GM13976 (cell line): ENCODE data around the gene CNTD1.

ENCODE experiments used
- DNase-seq: peaks from one replicate; pipeline ENCODE4 v3.0.0; 2012; ENCODE audit warnings: low spot score
- in situ Hi-C: fragments of 300-500 bp; cut with MboI; formaldehyde crosslinking; loops from one replicate; pipeline ENCODE4 v1.12.0; 2022; ENCODE audit warnings: low sequenced_read_pairs, mixed read lengths, inconsistent platforms; ENCODE audit not compliant: unreplicated experiment
- TF ChIP-seq, protein P1 (sequence below): IDR thresholded peaks from 2 replicates; pipeline ENCODE4 v1.5.1; 2012; ENCODE audit warnings: borderline replicate concordance, mild to moderate bottlenecking; ENCODE audit not compliant: insufficient read depth; ENCODE audit errors: extremely low read depth, missing control alignments, control extremely low read depth

The CNTD1 gene

DNA sequence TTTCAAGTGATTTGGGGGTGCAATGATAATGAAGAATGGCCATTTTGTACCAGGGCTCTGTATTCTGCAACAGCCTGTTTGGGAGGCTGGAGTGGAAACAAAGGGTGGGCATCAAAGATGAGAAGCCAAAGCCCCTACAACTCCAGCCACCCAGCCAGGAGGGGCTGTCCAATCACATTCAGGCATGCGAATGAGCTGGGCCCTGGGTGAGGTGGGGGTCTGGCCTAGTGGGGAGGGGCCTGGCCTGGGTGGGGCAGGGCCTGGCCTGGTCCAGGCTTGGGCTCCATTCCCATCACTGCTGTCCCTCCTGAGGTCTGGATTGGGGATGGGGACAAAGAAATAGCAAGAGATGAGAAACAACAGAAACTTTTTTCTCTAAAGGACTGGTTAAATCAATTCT, 58.7 kb downstream of the CNTD1 start:
- in situ Hi-C loops: no loop called here

More for the DNA sequence above, 58.7 kb downstream of the CNTD1 start:
- no peak for DNase-seq
- TF ChIP-seq, protein P1, sequence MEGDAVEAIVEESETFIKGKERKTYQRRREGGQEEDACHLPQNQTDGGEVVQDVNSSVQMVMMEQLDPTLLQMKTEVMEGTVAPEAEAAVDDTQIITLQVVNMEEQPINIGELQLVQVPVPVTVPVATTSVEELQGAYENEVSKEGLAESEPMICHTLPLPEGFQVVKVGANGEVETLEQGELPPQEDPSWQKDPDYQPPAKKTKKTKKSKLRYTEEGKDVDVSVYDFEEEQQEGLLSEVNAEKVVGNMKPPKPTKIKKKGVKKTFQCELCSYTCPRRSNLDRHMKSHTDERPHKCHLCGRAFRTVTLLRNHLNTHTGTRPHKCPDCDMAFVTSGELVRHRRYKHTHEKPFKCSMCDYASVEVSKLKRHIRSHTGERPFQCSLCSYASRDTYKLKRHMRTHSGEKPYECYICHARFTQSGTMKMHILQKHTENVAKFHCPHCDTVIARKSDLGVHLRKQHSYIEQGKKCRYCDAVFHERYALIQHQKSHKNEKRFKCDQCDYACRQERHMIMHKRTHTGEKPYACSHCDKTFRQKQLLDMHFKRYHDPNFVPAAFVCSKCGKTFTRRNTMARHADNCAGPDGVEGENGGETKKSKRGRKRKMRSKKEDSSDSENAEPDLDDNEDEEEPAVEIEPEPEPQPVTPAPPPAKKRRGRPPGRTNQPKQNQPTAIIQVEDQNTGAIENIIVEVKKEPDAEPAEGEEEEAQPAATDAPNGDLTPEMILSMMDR: no peak
